Psoas muscle (tissue), 8 donors: ENCODE data around the gene TMEM43. TPM values are rescaled to one million over a fixed set of nuclear protein-coding genes. Genes with fewer than 3 reads are reported as not detected.
"Not testable (repeated sequence)": the region's sequence is repeated elsewhere in the genome, so short reads cannot be mapped to it uniquely, and the experiment has no call there.

Source experiments
- ATAC-seq, 4 donors: fragments of 200-7000 bp; cut with Tn5 transposase; one replicate each; pipeline ENCODE4 v1.9.1; 2020; ENCODE audit warnings: moderate library complexity in 3 of 4, mild to moderate bottlenecking in 2 of 4
- DNase-seq, 2 donors: peaks; one replicate each; pipeline ENCODE4 v3.0.0-alpha.2; 2020
- H3K27ac ChIP-seq: fragments of 200-600 bp; one replicate; pipeline ENCODE4 v1.8.0; 2022
- H3K27me3 ChIP-seq, 3 donors: fragments of 200-600 bp in 1 of 3; one replicate each; pipeline versions ENCODE4 v1.6.1 to v1.8.0; 2013 to 2022; ENCODE audit warnings: low read length in 2 of 3, mild to moderate bottlenecking in 2 of 3, moderate library complexity in 1 of 3; ENCODE audit not compliant: insufficient read depth in 3 of 3
- H3K36me3 ChIP-seq, 2 donors: fragments of 200-600 bp in 1 of 2; one replicate each; pipeline versions ENCODE4 v1.6.1 to v1.8.0; 2013 to 2022; ENCODE audit warnings: low read depth in 1 of 2, mild to moderate bottlenecking in 1 of 2, moderate library complexity in 1 of 2; ENCODE audit not compliant: insufficient read depth in 1 of 2
- H3K4me1 ChIP-seq: fragments of 200-600 bp; one replicate; pipeline ENCODE4 v1.8.0; 2022
- H3K4me3 ChIP-seq: fragments of 200-600 bp; one replicate; pipeline ENCODE4 v1.8.0; 2022; ENCODE audit warnings: mild to moderate bottlenecking
- H3K9me3 ChIP-seq: fragments of 200-600 bp; one replicate; pipeline ENCODE4 v1.8.0; 2022
- CTCF ChIP-seq: fragments of 200-600 bp; IDR thresholded peaks from one replicate; pipeline ENCODE4 v1.8.0; 2022; ENCODE audit warnings: antibody characterized with exemption
- WGBS, 3 donors: extraction: QIAGEN DNeasy Blood & Tissue Kit; methylation state at CpG; one replicate each; pipeline versions ENCODE4 v1.1.6 to v1.1.7; 2013; 5-methylcytosine and 5-hydroxymethylcytosine counted together
- intact Hi-C, 2 donors: fragments of 100-400 bp; cut with DNase I; formaldehyde crosslinking; loops; one replicate each; pipeline versions ENCODE4 v1.11.0 to v1.14.2; 2022
- long read RNA-seq, 2 donors: library from polyadenylated mRNA; unstranded; transcript quantifications; one replicate each; pipeline ENCODE4 v2.0.0, GENCODE V29; 2021
- polyA plus RNA-seq, 3 donors: library from polyadenylated mRNA; stranded (reverse); fragments of 200-250 nt; gene quantifications; one replicate each; pipeline ENCODE4 v1.2.3, GENCODE V29; 2013
- total RNA-seq, 4 donors: library from RNA; stranded (reverse); fragmentation: NEBNext Ultra II Directional in 2 of 4; extraction: Animal tissue kit (Norgen Biotek cat#: 25700) in 2 of 4; gene quantifications; one replicate each; pipeline versions ENCODE4 v1.2.1 to v1.2.4, GENCODE V29; 2021 to 2023
- donor health status: healthy with polysubstance abuse.
- donor health status: DM: no; HTN: no; CAD: no; lungs with moderate emphysema.
- donor health status: Bipolar disorder and iron deficiency.
- donor health status: healthy.
- donor health status: DM: yes; HTN: yes; CAD: no.
- donor health status: DM: no; HTN: no; CAD: no.
- donor health status: DM: no; HTN: no; CAD: no.
- donor health status: DM: yes; HTN: yes; CAD: no.

Gene TMEM43
- total RNA-seq (100 to 1,000 TPM in 1 of 4 donors, 10 to 100 TPM in 3; 28.2 to 107 (median 34.2) TPM), polyA plus RNA-seq (10 to 100 TPM; 41.5 to 79.0 (median 48.5) TPM)
- long read RNA-seq, donor 1, transcript TMEM43-201 (12 exons, 3,341 nt): major isoform, 48 of 50 reads
- long read RNA-seq, donor 1, partial matches to known transcripts: 1 of 50 reads
- long read RNA-seq, donor 1, other reads (novel, unspliced or antisense): 1 of 50 reads
- long read RNA-seq, donor 2, transcript TMEM43-201 (12 exons, 3,341 nt): major isoform, 254 of 318 reads
- long read RNA-seq, donor 2, partial matches to known transcripts: 44 of 318 reads
- long read RNA-seq, donor 2, other reads (novel, unspliced or antisense): 20 of 318 reads

GRCh38 chr3:14124615-14125192 is at the start of gene TMEM43, which contains the start of gene CHCHD4:
Gene TMEM43 (plus strand): TSS chr3:14125052. CDS start chr3:14125194, 142 bp downstream.
Gene CHCHD4 (minus strand): TSS chr3:14124870. CDS start chr3:14124676, 194 bp downstream.
- no peak for TF ChIP-seq CTCF
- peaks cover 30% of the 10 kb centered on the region for H3K4me1 ChIP-seq
- intact Hi-C loops: loop anchor here (2.0 to 5.0 kb wide), 3 partner anchors 53 to 227 kb away; partner anchors contain the start of genes LSM3 (in 2 of the 2) and XPC (in 2 of the 2)

GRCh38 chr3:14075233-14075632 is 49.6 kb upstream of the TMEM43 start:
- H3K36me3 ChIP-seq, H3K27me3 ChIP-seq, H3K9me3 ChIP-seq, ATAC-seq, H3K4me1 ChIP-seq, intact Hi-C loops, H3K27ac ChIP-seq, H3K4me3 ChIP-seq, DNase-seq: not testable (repeated sequence)
- 71 to 85% (median 75%) methylated on average over 3 of the region's 3 CpGs for whole genome bisulfite sequencing, 3 donors

More at GRCh38 chr3:14124615-14125192, at the start of gene TMEM43, which contains the start of gene CHCHD4:
- ATAC-seq (peak; percentile 78 to 93 (median 85)), DNase-seq (peak; percentile 100)
- H3K27ac ChIP-seq: peak within 1 kb of the TSS; percentile 97
- peaks cover 9 to 54% of the 10 kb centered on the region in 2 donors for H3K36me3 ChIP-seq
- no peaks in the 10 kb centered on the region for H3K9me3 ChIP-seq
- peak within 1 kb of the TSS; percentile 98 for H3K4me3 ChIP-seq
- WGBS, 3 donors: 0 to 1% (median 1%) methylated on average over 40 to 55 of the region's 55 CpGs
- no peaks in the 10 kb centered on the region for H3K27me3 ChIP-seq

GRCh38 chr3:14077310-14077709 is 47.5 kb upstream of the TMEM43 start:
- ATAC-seq (no peak), DNase-seq (no peak)
- no peaks in the 10 kb centered on the region for H3K27me3 ChIP-seq
- intact Hi-C loops: no loop called here
- H3K36me3 ChIP-seq: no peaks in the 10 kb centered on the region
- no peak overlapping the region for H3K4me3 ChIP-seq
- H3K4me1 ChIP-seq: no peaks in the 10 kb centered on the region
- H3K27ac ChIP-seq: no peak overlapping the region
- no peak for TF ChIP-seq CTCF
- no peaks in the 10 kb centered on the region for H3K9me3 ChIP-seq
- 92 to 95% (median 93%) methylated on average over 1 of the region's 1 CpG for WGBS, 3 donors

- no peaks in the 10 kb centered on the region for H3K4me1 ChIP-seq
- 81 to 85% (median 84%) methylated on average over 5 of the region's 5 CpGs for WGBS, 3 donors
- intact Hi-C loops: no loop called here
- DNase-seq (no peak), ATAC-seq (no peak)
- H3K9me3 ChIP-seq: no peaks in the 10 kb centered on the region
- H3K36me3 ChIP-seq: no peaks in the 10 kb centered on the region
- H3K27me3 ChIP-seq: no peaks in the 10 kb centered on the region
- TF ChIP-seq CTCF: no peak
- H3K27ac ChIP-seq: no peak overlapping the region
- H3K4me3 ChIP-seq: no peak overlapping the region
These were observed 42.7 kb upstream of the TMEM43 start for GRCh38 chr3:14082108-14082657.

- ATAC-seq, H3K4me1 ChIP-seq, H3K27me3 ChIP-seq, H3K9me3 ChIP-seq, H3K36me3 ChIP-seq, DNase-seq, H3K4me3 ChIP-seq, H3K27ac ChIP-seq, intact Hi-C loops: not testable (repeated sequence)
- 80 to 86% (median 81%) methylated on average over 5 of the region's 5 CpGs for WGBS, 3 donors
These were observed 37.4 kb upstream of the TMEM43 start for GRCh38 chr3:14087461-14087860.

- 76 to 91% (median 85%) methylated on average over 3 of the region's 5 CpGs for WGBS, 3 donors
- H3K27ac ChIP-seq, H3K9me3 ChIP-seq, DNase-seq, H3K4me1 ChIP-seq, H3K4me3 ChIP-seq, H3K36me3 ChIP-seq, H3K27me3 ChIP-seq, ATAC-seq, intact Hi-C loops: not testable (repeated sequence)
These were observed 32.9 kb upstream of the TMEM43 start for GRCh38 chr3:14091959-14092358.
